Adipose tissue (tissue), 3 donors: ENCODE measurements around the gene SYCE3. TPM values are rescaled to one million over a fixed set of nuclear protein-coding genes. Genes with fewer than 3 reads are reported as not detected.
A peak's percentile ranks its signal among the peaks of the same experiment; 100 is the strongest.
"Not testable (repeated sequence)": the region's sequence is repeated elsewhere in the genome, so short reads cannot be mapped to it uniquely, and the experiment has no call there.

Experiments used
- H3K27ac ChIP-seq: one replicate; pipeline ENCODE4 v1.5.1; 2013; ENCODE audit warnings: low read depth, low read length
- WGBS, 3 donors: extraction: QIAGEN DNeasy Blood & Tissue Kit; methylation state at CpG; one replicate each; pipeline ENCODE4 v1.1.7; 2013; 5-methylcytosine and 5-hydroxymethylcytosine counted together
- polyA plus RNA-seq, 3 donors: library from polyadenylated mRNA; stranded (reverse); fragments of 200-250 nt; gene quantifications; one replicate each; pipeline ENCODE4 v1.2.3, GENCODE V29; 2013
- donor health status: healthy with polysubstance abuse.
- donor health status: Bipolar disorder and iron deficiency.
- donor health status: healthy.

Gene SYCE3
- polyA plus RNA-seq, 3 donors = not detected

DNA sequence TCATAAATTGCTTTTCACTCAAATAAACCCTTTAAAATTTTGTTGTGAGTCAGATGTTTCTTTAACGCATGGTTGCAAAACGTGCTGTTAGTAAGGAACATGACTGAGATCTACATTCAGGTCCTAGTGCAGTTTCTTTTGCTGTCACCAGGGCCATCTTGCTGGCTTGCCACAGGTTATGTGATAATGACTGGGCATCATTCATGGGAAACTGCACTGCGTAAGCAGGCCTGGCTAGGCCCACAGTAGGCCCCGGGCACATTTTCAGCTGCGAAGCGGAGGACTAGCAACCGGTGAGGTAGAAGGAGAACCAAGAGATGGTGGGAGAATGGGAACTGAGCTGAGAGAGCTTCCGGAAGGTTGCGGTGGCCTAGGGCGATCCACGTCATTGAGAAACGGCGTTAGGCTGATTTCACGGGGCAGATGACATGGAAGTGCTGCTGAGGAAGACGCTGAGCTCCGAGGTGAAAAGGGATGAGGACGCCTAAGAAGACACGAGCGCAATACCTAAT lies 20.2 kb downstream of the SYCE3 start:
- WGBS, 3 donors = 58 to 92% (median 67%) methylated on average over 19 of the region's 19 CpGs
- peak overlapping the region; percentile 17 for H3K27ac ChIP-seq

DNA sequence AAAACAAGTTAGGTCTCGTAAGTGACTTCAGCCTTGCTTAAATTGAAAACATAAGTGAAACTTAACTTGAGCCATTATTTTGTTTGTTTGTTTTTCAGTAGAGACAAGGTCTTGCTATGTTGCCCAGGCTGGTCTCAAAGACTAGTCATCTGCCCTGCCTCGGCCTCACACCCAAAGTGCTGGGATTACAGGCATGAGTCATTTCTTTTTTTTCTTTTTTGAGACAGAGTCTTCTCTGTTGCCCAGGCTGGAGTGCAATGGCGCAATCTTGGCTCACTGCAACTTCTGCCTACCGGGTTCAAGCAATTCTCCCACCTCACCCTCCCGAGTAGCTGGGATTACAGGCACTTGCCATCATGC lies 21.1 kb downstream of the SYCE3 start:
- peak overlapping the region; percentile 48 for H3K27ac ChIP-seq
- 43 to 92% (median 51%) methylated on average over 5 of the region's 5 CpGs for WGBS, 3 donors

DNA sequence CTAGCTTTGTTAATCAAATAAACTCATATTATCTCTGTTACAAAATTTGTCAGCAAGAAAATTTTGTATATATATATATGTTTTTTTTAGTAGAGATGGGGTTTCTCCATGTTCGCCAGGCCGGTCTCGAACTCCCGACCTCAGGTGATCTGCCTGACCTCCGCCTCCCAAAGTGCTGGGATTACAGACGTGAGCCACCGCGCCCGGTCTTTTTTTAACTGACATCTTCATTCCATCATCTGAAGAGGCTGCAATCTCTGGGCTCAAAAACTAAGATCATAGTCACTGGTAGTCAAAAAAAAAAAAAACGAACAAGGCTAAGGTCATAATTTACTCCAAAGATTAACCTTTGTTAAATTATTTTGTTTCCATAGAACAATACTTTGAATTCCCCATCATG lies 22.3 kb downstream of the SYCE3 start:
- H3K27ac ChIP-seq = no peak overlapping the region
- WGBS, 3 donors = 75 to 81% (median 80%) methylated on average over 10 of the region's 10 CpGs

DNA sequence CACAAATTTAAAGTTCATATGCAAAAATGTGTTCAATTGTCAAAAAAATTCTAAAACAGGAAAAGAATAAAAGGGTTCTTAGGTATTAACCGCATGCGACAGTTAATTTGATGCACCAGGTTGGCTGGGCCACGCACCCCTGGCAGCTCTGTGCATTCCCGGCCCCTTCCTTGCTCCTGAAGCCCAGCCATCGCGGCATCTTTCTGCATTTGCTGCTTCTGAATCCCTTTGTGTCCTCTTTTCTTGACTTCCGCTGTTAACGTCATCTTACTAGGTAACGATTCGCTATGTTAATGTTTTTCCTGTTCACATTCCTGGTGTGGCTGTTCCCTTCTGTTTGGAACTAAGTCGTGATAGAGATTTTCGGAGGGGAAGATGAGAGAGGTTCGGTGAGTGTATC lies 25.0 kb downstream of the SYCE3 start:
- 81 to 84% (median 82%) methylated on average over 13 of the region's 13 CpGs for WGBS, 3 donors
- H3K27ac ChIP-seq = peak overlapping the region; percentile 93

DNA sequence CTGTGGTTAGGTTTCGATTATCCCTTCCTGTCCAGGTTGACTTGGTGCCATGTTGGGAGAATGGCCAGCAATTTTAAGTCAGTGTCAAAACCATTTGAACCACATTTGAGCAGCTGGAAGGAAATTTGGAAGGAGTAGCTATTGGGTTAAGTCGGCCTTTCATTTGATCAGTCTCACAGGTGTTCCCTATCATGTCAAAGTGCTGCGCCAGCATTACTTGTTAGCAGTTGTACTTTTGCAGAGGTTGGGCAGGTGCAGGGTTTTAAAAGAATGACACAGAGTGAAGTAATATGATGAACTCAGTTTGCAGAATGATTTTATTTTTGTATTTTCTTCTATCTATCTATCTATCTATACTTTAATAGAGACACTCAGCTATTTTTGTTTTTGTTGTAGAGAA lies 26.5 kb downstream of the SYCE3 start:
- 66 to 74% (median 73%) methylated on average over 3 of the region's 3 CpGs for WGBS, 3 donors
- no peak overlapping the region for H3K27ac ChIP-seq

DNA sequence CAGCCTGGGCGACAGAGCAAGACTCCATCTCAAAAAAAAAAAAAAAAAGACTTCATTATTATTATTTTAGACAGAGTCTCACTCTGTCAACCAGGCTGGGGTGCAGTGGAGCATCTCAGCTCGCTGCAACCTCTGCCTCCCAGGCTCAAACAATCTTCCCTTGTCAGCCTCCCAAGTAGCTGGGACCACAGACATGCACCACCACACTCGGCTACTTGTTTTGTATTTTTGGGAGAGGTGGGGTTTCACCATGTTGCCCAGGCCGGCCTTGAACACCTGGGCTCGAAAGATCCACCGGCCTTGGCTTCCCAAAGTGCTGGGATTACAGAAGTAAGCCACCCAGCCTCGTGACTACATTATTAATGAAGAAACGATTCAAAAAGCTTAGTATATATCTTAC lies 27.6 kb downstream of the SYCE3 start:
- no peak overlapping the region for H3K27ac ChIP-seq
- 79 to 89% (median 87%) methylated on average over 7 of the region's 8 CpGs for whole genome bisulfite sequencing, 3 donors

DNA sequence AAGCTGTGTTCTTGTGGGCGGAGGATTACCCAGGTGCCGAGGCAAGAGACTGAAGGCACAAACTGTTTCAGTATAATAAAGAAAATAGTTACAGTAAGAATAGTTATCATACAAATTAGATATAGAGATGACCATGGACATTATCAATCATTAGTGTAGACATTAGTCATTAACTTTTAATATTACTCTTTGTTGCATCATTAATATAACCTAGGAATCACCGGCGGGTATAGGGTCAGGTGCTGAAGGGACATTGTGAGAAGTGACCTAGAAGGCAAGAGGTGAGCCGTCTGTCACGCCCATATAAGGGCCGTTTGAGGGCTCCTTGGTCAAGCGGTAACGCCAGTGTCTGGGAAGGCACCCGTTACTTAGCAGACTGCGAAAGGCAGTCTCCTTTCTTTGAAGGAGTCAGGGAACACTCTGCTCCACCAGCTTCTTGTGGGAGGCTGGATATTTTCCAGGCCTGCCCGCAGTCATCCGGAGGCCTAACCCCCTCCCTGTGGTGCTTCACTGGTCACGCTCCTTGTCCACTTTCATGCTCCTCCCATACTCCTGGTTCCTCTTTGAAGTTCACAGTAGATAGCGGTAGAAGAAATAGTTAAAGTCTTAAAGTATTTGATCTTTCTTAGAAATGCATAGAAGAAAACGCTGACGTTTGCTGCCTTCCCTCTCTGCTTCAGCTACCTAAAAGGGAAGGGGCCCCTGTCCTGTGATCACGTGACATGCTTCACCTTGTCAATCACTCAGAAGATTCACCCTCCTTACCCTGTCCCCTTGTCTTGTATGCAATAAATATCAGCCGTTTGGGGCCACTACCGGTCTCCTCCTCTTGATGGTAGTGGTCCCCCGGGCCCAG lies 28.6 kb downstream of the SYCE3 start:
- WGBS, 3 donors = 43 to 55% (median 44%) methylated on average over 21 of the region's 21 CpGs
- H3K27ac ChIP-seq = not testable (repeated sequence)

DNA sequence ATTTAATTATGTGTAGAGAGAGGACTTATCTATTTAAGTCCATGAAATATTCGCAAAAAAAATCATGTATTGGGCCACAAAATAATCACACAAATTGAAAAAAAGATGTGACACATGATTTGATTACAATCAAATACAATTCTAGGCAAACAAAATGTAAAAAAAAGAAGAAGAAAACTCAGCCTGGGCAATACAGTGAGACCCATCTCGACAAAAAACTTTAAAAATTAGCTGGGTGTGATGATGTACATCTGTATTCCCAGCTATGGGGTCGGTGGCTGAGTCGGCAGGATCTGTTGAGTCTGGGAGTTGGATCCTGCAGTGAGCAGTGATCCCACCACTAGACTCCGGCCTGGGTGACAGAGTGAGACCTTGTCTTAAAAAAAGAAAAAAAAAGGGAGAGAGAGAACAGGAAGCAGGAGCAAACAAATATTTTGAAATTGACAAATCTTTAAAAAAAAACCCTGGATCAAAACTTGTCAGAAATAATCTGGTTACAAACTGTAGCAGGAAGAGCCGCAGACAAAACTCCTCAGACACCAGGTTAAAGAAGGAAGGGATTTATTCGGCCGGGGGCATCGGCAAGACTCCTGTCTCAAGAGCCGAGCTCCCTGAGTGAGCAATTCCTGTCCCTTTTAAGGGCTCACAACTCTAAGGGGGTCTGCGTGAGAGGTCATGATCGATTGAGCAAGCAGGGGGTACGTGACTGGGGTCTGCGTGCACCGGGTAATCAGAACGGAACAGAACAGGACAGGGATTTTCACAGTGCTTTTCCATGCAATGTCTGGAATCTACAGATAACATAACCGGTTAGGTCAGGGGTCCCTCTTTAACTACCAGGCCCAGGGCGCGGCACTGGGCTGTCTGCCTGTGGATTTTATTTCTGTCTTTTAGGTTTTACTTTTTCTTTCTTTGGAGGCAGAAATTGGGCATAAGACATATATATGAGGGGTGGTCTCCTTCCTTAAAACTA lies 29.6 kb downstream of the SYCE3 start:
- 65 to 84% (median 82%) methylated on average over 19 of the region's 19 CpGs for WGBS, 3 donors
- peak overlapping the region; percentile 98 for H3K27ac ChIP-seq

DNA sequence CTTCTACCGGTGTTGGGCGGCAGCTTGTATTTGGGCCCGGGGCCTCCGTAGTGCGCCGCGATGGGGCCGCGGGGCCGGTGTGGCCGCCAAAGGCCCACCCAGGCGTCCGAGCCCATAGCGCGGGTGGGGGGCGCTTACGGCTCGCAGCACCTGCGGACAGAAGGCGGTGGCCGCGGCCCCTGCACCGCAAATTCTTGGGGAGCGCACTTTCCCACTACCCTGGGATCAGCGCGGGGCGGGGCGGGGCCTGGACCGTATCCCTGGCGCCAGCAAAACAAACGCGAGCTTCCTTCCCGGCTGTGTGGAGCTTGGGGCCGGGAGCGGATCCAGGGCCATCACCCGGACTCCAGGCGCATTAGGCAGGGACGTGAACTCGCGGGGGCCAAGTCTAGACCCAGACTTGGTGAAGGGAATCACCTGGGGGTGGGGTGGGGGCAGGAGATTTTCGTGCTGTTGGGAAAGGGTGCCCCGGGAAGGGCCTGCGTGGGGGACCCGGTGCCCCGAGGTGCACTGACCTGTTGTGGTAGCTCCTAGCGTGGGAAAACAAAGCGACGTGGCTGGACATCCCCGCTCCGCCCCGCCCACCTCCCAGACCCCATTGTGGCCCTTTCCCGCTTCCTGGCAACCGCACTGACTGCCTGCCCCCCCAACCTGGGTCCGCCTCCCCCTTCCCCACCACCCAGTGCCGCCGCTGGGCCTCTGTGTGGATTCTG lies 30.6 kb downstream of the SYCE3 start:
- WGBS, 3 donors = 1 to 3% (median 2%) methylated on average over 51 to 56 of the region's 56 CpGs
- H3K27ac ChIP-seq = peak overlapping the region; percentile 98

DNA sequence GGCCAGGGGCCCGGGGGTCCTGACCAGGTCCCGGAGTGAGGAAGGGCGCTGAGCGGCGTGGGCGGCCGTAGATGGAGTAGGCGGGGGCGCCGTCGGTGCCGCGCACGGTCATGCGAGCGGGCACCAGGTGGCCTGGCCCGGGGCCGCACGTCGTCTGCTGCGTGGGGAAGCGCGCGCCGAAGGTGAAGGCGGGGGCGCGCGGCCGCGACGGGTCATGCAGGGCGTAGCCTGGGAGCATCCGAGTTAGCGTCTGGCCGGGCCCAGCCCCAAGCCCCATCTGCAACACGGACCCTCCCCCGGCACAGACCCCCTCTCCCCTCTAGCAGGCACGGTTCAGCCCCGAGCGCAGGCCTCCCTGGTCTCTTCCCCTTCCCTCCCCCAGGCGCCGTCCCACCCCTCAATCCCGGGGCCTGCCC lies 31.2 kb downstream of the SYCE3 start:
- 0 to 1% (median 0%) methylated on average over 24 to 44 of the region's 44 CpGs for WGBS, 3 donors
- H3K27ac ChIP-seq = peak overlapping the region; percentile 98

DNA sequence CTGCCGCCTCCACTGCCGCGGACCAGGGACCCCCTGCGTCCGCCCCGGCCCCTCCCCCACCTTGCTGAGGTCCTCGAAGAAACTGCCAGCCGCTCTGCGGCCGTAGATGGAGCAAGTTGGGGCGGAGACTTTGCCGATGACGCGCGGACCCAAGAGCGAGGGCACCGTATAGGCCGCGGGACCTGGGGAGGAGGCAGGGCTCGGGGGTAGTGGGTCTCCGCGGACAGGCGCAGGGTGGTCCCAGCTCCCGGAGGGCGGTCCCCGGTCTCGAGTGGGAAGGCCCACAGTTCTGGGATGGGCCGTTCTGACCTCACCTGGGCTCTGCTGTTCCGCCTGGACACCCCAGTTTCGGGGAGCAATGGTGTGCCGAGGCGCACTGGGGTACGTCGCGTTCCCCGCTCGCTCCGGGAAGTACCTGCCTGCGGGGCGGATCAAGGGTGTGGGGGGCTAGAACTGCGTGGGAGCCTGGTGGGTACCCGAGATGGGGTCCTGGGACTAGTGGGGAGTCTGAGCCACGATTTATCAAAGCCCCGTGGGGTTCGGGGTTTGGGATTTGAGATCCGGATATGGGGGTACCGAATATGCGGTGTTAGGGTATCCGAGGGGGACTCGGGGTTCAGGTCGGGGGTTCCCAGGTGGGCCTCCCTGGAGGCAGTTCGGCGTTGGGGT lies 31.7 kb downstream of the SYCE3 start:
- H3K27ac ChIP-seq = peak overlapping the region; percentile 98
- WGBS, 3 donors = 1 to 5% (median 2%) methylated on average over 50 to 53 of the region's 53 CpGs

DNA sequence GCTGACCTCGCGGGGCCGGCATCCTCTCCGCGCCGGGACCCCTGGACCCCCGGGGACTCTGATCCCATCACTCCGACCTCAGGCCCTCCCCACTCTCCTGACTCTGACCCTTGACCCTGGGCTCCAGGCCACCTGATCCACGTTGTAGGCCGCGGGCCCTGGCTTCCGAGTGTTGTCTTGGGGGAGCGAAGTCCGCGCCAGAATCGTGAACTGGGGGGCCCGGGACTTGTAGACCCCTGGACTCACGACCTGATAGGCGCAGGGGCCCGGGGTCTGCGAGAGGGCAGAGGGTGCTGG lies 32.2 kb downstream of the SYCE3 start:
- WGBS, 3 donors = 1 to 3% (median 1%) methylated on average over 20 to 21 of the region's 21 CpGs
- peak overlapping the region; percentile 98 for H3K27ac ChIP-seq

DNA sequence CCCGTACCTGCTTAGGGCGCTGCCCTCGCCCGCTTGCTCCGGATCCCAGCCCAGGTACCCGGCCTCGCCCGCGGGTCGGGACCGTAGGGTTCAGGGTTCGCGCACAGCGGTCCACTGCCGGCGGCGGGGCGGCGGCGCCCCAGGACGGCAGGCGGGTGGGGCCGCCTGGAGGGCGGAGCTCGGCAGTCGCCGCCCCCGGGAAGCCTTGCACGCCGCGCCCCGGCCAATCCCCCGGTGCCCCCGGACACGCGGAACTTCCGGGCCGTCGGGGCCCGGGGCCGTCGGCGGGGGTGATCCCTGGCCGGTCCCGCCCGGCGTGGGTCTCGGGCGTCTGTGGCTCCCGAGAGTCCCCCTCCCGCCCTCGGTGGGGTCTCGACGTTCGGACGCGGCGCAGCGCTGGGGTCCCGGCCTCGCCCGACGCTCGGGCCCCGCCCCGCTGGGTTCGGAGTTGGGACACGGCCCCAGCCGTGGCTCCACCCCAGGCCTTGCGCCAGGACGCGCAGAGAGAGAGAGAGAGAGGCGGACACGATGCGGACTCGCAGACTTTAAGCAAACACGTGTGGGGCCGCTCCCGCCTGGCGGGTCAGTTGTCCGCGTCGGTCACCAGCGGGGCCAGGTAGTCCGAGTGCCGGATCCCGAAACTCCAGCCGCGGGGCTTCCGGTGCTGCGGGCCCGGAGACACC lies 32.7 kb downstream of the SYCE3 start, which contains the start of gene TYMP:
Gene TYMP, minus strand, starts transcription at position 116 of the 683 bp plus-strand sequence. CDS start 303 bp downstream, outside the sequence.
- WGBS, 3 donors = 0 to 1% (median 1%) methylated on average over 74 to 92 of the region's 92 CpGs
- H3K27ac ChIP-seq = peak within 1 kb of the TSS; percentile 98

DNA sequence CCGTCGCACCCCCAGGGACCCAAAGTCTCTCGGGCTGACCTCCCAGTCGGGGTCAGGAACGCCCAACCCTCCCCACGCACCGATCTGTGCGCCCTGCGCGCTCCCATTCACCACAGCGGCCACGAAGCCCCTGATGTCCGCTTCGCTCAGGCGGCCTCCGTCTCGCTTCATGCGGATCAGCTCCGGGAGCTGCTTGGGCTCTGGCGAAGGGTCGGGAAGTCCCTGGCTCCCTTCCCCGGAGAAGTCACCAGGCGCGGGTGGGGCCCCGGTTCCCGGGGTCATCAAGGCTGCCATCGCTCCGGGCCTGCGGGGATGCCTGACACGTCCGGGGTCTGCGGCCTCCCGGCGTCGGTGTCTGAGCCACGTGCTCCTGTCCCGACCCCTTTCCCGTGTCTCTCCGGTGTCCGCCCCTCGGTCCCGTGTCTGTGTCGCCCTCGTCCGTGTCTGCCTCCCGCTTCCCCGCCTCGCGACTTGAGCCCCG lies 33.3 kb downstream of the SYCE3 start:
- peak overlapping the region; percentile 53 for H3K27ac ChIP-seq
- 12 to 22% (median 16%) methylated on average over 49 to 50 of the region's 50 CpGs for WGBS, 3 donors

DNA sequence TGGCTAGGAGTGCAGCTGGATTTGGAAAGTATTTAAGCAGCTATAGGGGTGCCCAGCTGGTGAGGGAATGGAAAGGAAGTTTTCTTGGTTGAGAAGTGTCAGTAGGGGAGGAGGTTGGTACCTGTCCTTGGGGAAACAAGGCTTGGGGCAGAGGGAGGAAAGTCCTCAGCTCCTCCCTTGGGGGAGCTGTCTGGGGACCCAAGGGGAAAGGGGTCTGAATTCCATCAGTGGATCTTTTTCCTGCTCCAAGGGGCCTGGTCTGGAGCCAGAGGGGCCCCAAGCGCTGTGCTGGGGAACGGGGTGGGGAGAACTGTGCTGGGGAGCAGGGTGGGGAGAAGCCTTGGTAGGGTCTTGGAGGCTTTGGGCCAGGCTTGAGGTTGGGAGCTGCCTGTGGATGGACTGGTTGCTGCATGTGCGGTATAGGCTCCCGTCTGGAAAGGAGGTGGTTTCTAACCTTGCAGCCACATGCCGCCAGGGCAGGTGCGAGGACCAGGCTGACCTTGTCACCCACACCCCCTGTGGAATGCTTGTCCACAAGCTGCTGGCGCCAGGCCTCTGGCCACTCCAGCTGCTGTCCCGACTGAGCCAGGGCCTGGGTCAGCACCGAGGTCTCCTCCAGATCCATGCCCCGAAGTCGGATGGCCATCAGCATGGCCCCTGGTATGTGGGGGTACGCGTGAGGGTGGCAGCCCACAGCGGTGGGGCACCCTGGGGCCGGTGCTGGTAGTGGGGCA lies 33.9 kb downstream of the SYCE3 start:
- no peak overlapping the region for H3K27ac ChIP-seq

DNA sequence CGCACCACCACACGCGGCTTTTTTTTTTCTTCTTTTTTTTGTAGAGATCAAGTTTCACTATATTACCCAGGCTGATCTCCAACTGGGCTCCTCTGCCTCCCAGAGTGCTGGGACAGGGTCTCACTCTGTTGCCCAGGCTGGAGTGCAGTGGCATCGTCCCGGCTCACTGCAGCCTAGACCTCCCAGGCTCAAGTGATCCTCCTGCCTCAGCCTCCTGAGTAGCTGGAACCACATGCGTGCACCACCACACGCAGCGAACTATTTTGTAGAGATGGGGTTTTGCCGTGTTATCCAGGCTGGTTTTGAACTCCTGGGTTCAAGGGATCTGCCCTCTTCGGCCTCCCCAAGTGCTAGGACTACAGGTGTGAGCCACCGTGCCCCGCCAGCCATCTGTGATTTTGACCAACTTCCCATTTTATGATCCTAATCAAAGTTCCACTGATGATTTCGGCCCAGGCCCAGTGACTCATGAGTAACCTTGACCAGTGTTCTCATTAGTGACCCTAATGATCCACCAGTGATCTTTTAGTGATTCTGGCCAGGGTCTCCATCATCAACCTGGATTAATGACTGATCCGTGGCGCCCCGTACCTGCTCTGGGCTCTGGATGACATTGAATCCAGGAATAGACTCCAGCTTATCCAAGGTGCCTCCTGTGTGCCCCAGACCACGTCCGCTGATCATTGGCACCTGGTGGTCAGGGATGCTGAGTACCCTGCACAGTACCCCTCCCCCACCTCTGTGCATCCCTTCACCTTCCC lies 34.6 kb downstream of the SYCE3 start:
- WGBS, 3 donors = 89 to 90% (median 90%) methylated on average over 18 of the region's 18 CpGs
- H3K27ac ChIP-seq = no peak overlapping the region

More for the DNA sequence above, 33.9 kb downstream of the SYCE3 start:
- 55 to 73% (median 72%) methylated on average over 14 to 15 of the region's 15 CpGs for WGBS, 3 donors
